GM12865 (cell line): ENCODE measurements around the gene NFE2L1.

Experiments
- DNase-seq: peaks from one replicate; pipeline ENCODE4 v3.0.0; 2010; ENCODE audit warnings: low read depth
- H3K4me3 ChIP-seq: 2 replicates; pipeline ENCODE4 v1.5.1; 2011; ENCODE audit warnings: mild to moderate bottlenecking, low read depth, low read length, control low read depth
- CTCF ChIP-seq: IDR thresholded peaks from 2 replicates; pipeline ENCODE4 v1.5.1; 2011; ENCODE audit warnings: low read length, control low read depth, low read depth, inconsistent platforms; ENCODE audit not compliant: insufficient read depth; ENCODE audit errors: missing control alignments

NFE2L1 gene

GRCh38 chr17:48037838-48038323 is 10.3 kb upstream of the NFE2L1 start:
- TF ChIP-seq CTCF, result no peak
- no peak overlapping the region for H3K4me3 ChIP-seq
- no peak for DNase-seq

DNA sequence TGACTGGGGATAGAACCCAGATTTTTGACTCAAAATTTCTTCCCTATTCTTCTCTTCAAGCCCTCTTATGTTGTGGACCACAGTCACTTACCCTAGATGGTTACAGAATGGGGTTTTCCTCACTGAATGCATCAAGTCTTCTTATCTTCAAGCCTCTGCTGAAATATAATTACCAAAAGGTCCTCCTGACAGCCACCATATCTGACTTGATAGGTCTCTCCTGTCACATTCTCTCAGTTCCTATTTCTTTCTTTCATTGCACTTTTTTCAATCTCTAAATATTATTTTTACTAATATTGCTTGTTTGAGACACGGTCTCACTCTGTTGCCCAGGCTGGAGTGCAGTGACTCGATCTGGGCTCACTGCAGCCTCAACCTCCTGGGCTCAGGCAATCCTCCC is 9.5 kb upstream of the NFE2L1 start:
- no peak overlapping the region for H3K4me3 ChIP-seq
- TF ChIP-seq CTCF, result no peak
- no peak for DNase-seq

- DNase-seq, result no peak
- TF ChIP-seq CTCF, result no peak
- no peak overlapping the region for H3K4me3 ChIP-seq
Observed at GRCh38 chr17:48043176-48043575, 5.0 kb upstream of the NFE2L1 start.

DNA sequence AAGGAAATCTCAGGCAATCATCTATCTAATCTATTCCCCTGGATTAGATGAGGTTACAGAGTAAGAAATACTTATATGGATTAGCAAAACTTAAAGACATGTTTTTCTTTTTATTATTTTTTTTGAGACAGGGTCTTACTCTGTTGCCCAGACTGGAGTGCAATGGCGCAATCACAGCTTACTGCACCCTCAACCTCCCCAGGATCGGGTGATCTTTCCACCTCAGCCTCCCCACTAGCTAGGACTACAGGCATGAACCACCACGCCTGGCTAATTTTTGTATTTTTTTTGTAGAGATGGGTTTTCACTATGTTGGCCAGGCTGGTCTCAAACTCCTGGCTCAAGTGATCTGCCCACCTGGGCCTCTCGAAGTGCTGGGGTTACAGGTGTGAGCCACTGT is 3.3 kb upstream of the NFE2L1 start:
- H3K4me3 ChIP-seq, result no peak overlapping the region
- no peak for DNase-seq
- TF ChIP-seq CTCF, result no peak

GRCh38 chr17:48045316-48046001 is 2.7 kb upstream of the NFE2L1 start:
- DNase-seq, result no peak
- TF ChIP-seq CTCF, result no peak
- H3K4me3 ChIP-seq, result no peak overlapping the region

- no peak for TF ChIP-seq CTCF
- H3K4me3 ChIP-seq, result peak overlapping the region; percentile 78
- DNase-seq, result no peak
Observed at GRCh38 chr17:48046296-48046695, 1.9 kb upstream of the NFE2L1 start.

GRCh38 chr17:48047113-48047740 is 932 bp upstream of the NFE2L1 start:
- DNase-seq, result no peak
- TF ChIP-seq CTCF, result no peak
- peak overlapping the region; percentile 78 for H3K4me3 ChIP-seq
